HG03135 (cell line): ENCODE data around the gene ZNF296.

Experiments used
- ATAC-seq: cut with Tn5 transposase; IDR thresholded peaks from one replicate; pipeline ENCODE4 v1.9.1; 2021; ENCODE audit warnings: mild to moderate bottlenecking, moderate library complexity; ENCODE audit not compliant: unreplicated experiment

The ZNF296 gene

GRCh38 chr19:45103508-45104319 is 27.4 kb upstream of the ZNF296 start:
- no peak for ATAC-seq

GRCh38 chr19:45103156-45103507 is 26.9 kb upstream of the ZNF296 start:
- ATAC-seq: no peak

GRCh38 chr19:45102481-45102880 is 26.2 kb upstream of the ZNF296 start:
- ATAC-seq: no peak

GRCh38 chr19:45101806-45102205 is 25.5 kb upstream of the ZNF296 start:
- no peak for ATAC-seq

GRCh38 chr19:45100846-45101252 is 24.6 kb upstream of the ZNF296 start:
- ATAC-seq: no peak

GRCh38 chr19:45100201-45100600 is 23.9 kb upstream of the ZNF296 start:
- no peak for ATAC-seq

- no peak for ATAC-seq
Measured at GRCh38 chr19:45099467-45100191, 23.4 kb upstream of the ZNF296 start.

GRCh38 chr19:45098521-45099466 is 22.5 kb upstream of the ZNF296 start:
- ATAC-seq: no peak

- ATAC-seq: no peak
Measured at GRCh38 chr19:45097776-45098520, 21.7 kb upstream of the ZNF296 start.

GRCh38 chr19:45097450-45097775 is 21.1 kb upstream of the ZNF296 start:
- no peak for ATAC-seq

GRCh38 chr19:45096700-45097099 is 20.4 kb upstream of the ZNF296 start:
- no peak for ATAC-seq

GRCh38 chr19:45095496-45096413 is 19.5 kb upstream of the ZNF296 start:
- no peak for ATAC-seq

- no peak for ATAC-seq
Measured at GRCh38 chr19:45094707-45095106, 18.4 kb upstream of the ZNF296 start.

- ATAC-seq: no peak
Measured at GRCh38 chr19:45094137-45094536, 17.9 kb upstream of the ZNF296 start.

- ATAC-seq: peak; percentile 61
Measured at GRCh38 chr19:45092747-45093678, 16.7 kb upstream of the ZNF296 start, which contains the start of gene PPP1R37. PPP1R37 (plus strand) TSS chr19:45093179; CDS start chr19:45093326, 147 bp downstream.

- peak; percentile 60 for ATAC-seq
Measured at GRCh38 chr19:45091031-45091923, 15.0 kb upstream of the ZNF296 start.

GRCh38 chr19:45090606-45091005 is 14.3 kb upstream of the ZNF296 start:
- ATAC-seq: no peak
